ENCODE results near the gene ADH5.

ADH5 gene

GRCh38 chr4:99038213-99038612 is 50.4 kb downstream of the ADH5 start:
- H2AFZ ChIP-seq (ENCODE audit: low read length) = no peak overlapping the region
- H3K9me2 ChIP-seq (replicated peaks; ENCODE audit: insufficient read depth, low read length) = no peaks in the 10 kb centered on the region
- no peaks in the 10 kb centered on the region for H3K9me3 ChIP-seq (replicated peaks; ENCODE audit: insufficient read depth, low read length)
- H3K9ac ChIP-seq (ENCODE audit: low read length) = no peak overlapping the region
- TF ChIP-seq CTCF (IDR thresholded peaks at IDR 0.05; ENCODE audit: low read length) = no peak
- no peak for TF ChIP-seq EZH2 (optimal IDR thresholded peaks at IDR 0.05; ENCODE audit: low read depth, low read length)
- no peak for TF ChIP-seq EZH2phosphoT487 (IDR thresholded peaks at IDR 0.05; ENCODE audit: low read length)
- H3K27me3 ChIP-seq (replicated peaks; ENCODE audit: insufficient read depth, low read length) = no peaks in the 10 kb centered on the region
- DNase-seq = no peak
- no peaks in the 10 kb centered on the region for H3K36me3 ChIP-seq (replicated peaks; ENCODE audit: insufficient read depth, low read length)
- H3K79me2 ChIP-seq (ENCODE audit: low read length) = 0 out of 2 replicates have a peak, but pooled peaks cover 4% of the 10 kb centered on the region
- no peaks in the 10 kb centered on the region for H4K20me1 ChIP-seq (ENCODE audit: insufficient read depth, low read length)
- no peak overlapping the region for H3K4me2 ChIP-seq (ENCODE audit: low read depth, low read length)
- no peak overlapping the region for H3K4me3 ChIP-seq (ENCODE audit: low read length)
- no peak overlapping the region for H3K27ac ChIP-seq (ENCODE audit: low read length)
- no peaks in the 10 kb centered on the region for H3F3A ChIP-seq (ENCODE audit: insufficient read depth, low read length)
- no peaks in the 10 kb centered on the region for H3K4me1 ChIP-seq (ENCODE audit: low read length)

- Histone ChIP-seq H3K4me3 (ENCODE audit: low read length) (no peak overlapping the region), H3K9me3 (replicated peaks; ENCODE audit: insufficient read depth, low read length) (no peaks in the 10 kb centered on the region), H2AFZ (ENCODE audit: low read length) (no peak overlapping the region), H3K9me2 (replicated peaks; ENCODE audit: insufficient read depth, low read length) (no peaks in the 10 kb centered on the region), H3F3A (ENCODE audit: insufficient read depth, low read length) (no peaks in the 10 kb centered on the region), H3K4me2 (ENCODE audit: low read depth, low read length) (no peak overlapping the region), H3K27me3 (replicated peaks; ENCODE audit: insufficient read depth, low read length) (no peaks in the 10 kb centered on the region), H3K27ac (ENCODE audit: low read length) (no peak overlapping the region), H3K79me2 (ENCODE audit: low read length) (peaks cover 27% of the 10 kb centered on the region; the same call in 1 of the 2 replicates), H3K36me3 (replicated peaks; ENCODE audit: insufficient read depth, low read length) (no peaks in the 10 kb centered on the region), H3K4me1 (ENCODE audit: low read length) (no peaks in the 10 kb centered on the region), H4K20me1 (ENCODE audit: insufficient read depth, low read length) (no peaks in the 10 kb centered on the region), H3K9ac (ENCODE audit: low read length) (no peak overlapping the region)
- DNase-seq = no peak
- TF ChIP-seq EZH2phosphoT487 (IDR thresholded peaks at IDR 0.05; ENCODE audit: low read length) (no peak), CTCF (IDR thresholded peaks at IDR 0.05; ENCODE audit: low read length) (no peak), EZH2 (optimal IDR thresholded peaks at IDR 0.05; ENCODE audit: low read depth, low read length) (no peak)
Observed at GRCh38 chr4:99033956-99034355, 54.6 kb downstream of the ADH5 start.

GRCh38 chr4:99029852-99030251 is 58.7 kb downstream of the ADH5 start:
- no peaks in the 10 kb centered on the region for H3K9me2 ChIP-seq (replicated peaks; ENCODE audit: insufficient read depth, low read length)
- H3K9me3 ChIP-seq (replicated peaks; ENCODE audit: insufficient read depth, low read length) = no peaks in the 10 kb centered on the region
- H4K20me1 ChIP-seq (ENCODE audit: insufficient read depth, low read length) = no peaks in the 10 kb centered on the region
- no peaks in the 10 kb centered on the region for H3K4me1 ChIP-seq (ENCODE audit: low read length)
- H3K79me2 ChIP-seq (ENCODE audit: low read length) = peaks cover 66% of the 10 kb centered on the region
- H3K27me3 ChIP-seq (replicated peaks; ENCODE audit: insufficient read depth, low read length) = no peaks in the 10 kb centered on the region
- H3K9ac ChIP-seq (ENCODE audit: low read length) = no peak overlapping the region
- no peak overlapping the region for H2AFZ ChIP-seq (ENCODE audit: low read length)
- H3K4me2 ChIP-seq (ENCODE audit: low read depth, low read length) = no peak overlapping the region
- no peaks in the 10 kb centered on the region for H3F3A ChIP-seq (ENCODE audit: insufficient read depth, low read length)
- TF ChIP-seq CTCF (IDR thresholded peaks at IDR 0.05; ENCODE audit: low read length) (no peak), EZH2 (optimal IDR thresholded peaks at IDR 0.05; ENCODE audit: low read depth, low read length) (no peak), EZH2phosphoT487 (IDR thresholded peaks at IDR 0.05; ENCODE audit: low read length) (no peak)
- H3K36me3 ChIP-seq (replicated peaks; ENCODE audit: insufficient read depth, low read length) = no peaks in the 10 kb centered on the region
- H3K27ac ChIP-seq (ENCODE audit: low read length) = no peak overlapping the region
- DNase-seq = no peak
- H3K4me3 ChIP-seq (ENCODE audit: low read length) = no peak overlapping the region
